Loucy (cell line): ENCODE measurements around the gene SLC26A9.

ENCODE experiments used
- H2AFZ ChIP-seq: fragments of 200-600 bp; sonication (generic); 2 replicates; pipeline ENCODE4 v1.6.0; 2016; ENCODE audit warnings: antibody characterized with exemption, mild to moderate bottlenecking, low read length, moderate library complexity
- H3F3A ChIP-seq: fragments of 200-600 bp; 2 replicates; pipeline ENCODE4 v1.6.0; 2016; ENCODE audit warnings: antibody characterized with exemption, low read depth, mild to moderate bottlenecking
- H3K27me3 ChIP-seq: fragments of 200-600 bp; sonication (generic); 2 replicates; pipeline ENCODE4 v1.6.1; 2014; ENCODE audit warnings: low read length, mild to moderate bottlenecking; ENCODE audit not compliant: insufficient read depth, poor library complexity, severe bottlenecking
- H3K36me3 ChIP-seq: fragments of 200-600 bp; sonication (generic); 2 replicates; pipeline ENCODE4 v1.6.1; 2016; ENCODE audit warnings: low read length; ENCODE audit not compliant: insufficient read depth
- H3K4me1 ChIP-seq: fragments of 200-600 bp; sonication (generic); 2 replicates; pipeline ENCODE4 v1.5.1; 2014; ENCODE audit warnings: low read length, mild to moderate bottlenecking; ENCODE audit not compliant: insufficient read depth, poor library complexity, severe bottlenecking
- H3K4me2 ChIP-seq: fragments of 200-600 bp; sonication (generic); 2 replicates; pipeline ENCODE4 v1.6.0; 2014; ENCODE audit warnings: antibody characterized with exemption, low read length, low read depth, mild to moderate bottlenecking; ENCODE audit not compliant: poor library complexity, severe bottlenecking
- H3K4me3 ChIP-seq: fragments of 200-600 bp; sonication (generic); 2 replicates; pipeline ENCODE4 v1.5.1; 2014; ENCODE audit warnings: low read length, mild to moderate bottlenecking, mixed read lengths; ENCODE audit not compliant: poor library complexity, severe bottlenecking
- H3K79me2 ChIP-seq: fragments of 200-600 bp; sonication (generic); 2 replicates; pipeline ENCODE4 v1.6.1; 2014; ENCODE audit warnings: low read length; ENCODE audit not compliant: insufficient read depth
- H3K9ac ChIP-seq: fragments of 200-600 bp; sonication (generic); 2 replicates; pipeline ENCODE4 v1.6.0; 2014; ENCODE audit warnings: mild to moderate bottlenecking, low read depth, low read length, moderate library complexity; ENCODE audit not compliant: poor library complexity, severe bottlenecking
- H3K9me2 ChIP-seq: fragments of 200-600 bp; sonication (generic); replicated peaks from 2 replicates; pipeline ENCODE4 v1.6.1; 2016; ENCODE audit warnings: low read depth, low read length, mixed read lengths
- H3K9me3 ChIP-seq: fragments of 200-600 bp; sonication (generic); 2 replicates; pipeline ENCODE4 v1.6.1; 2014; ENCODE audit warnings: mild to moderate bottlenecking, antibody characterized with exemption, low read length, low read depth; ENCODE audit not compliant: insufficient read depth
- H4K20me1 ChIP-seq: fragments of 200-600 bp; sonication (generic); 2 replicates; pipeline ENCODE4 v1.6.0; 2014; ENCODE audit warnings: antibody characterized with exemption, low read length, mild to moderate bottlenecking; ENCODE audit not compliant: insufficient read depth, poor library complexity, severe bottlenecking
- CTCF ChIP-seq: fragments of 200-600 bp; sonication (generic); conservative IDR thresholded peaks from 2 replicates; pipeline ENCODE4 v1.5.1; 2014; ENCODE audit warnings: mild to moderate bottlenecking, antibody characterized with exemption, low read length
- EZH2phosphoT487 ChIP-seq: fragments of 200-600 bp; IDR thresholded peaks from 2 replicates; pipeline ENCODE4 v1.6.1; 2018; ENCODE audit warnings: antibody characterized with exemption, mild to moderate bottlenecking, moderate library complexity, borderline replicate concordance

Gene SLC26A9

DNA sequence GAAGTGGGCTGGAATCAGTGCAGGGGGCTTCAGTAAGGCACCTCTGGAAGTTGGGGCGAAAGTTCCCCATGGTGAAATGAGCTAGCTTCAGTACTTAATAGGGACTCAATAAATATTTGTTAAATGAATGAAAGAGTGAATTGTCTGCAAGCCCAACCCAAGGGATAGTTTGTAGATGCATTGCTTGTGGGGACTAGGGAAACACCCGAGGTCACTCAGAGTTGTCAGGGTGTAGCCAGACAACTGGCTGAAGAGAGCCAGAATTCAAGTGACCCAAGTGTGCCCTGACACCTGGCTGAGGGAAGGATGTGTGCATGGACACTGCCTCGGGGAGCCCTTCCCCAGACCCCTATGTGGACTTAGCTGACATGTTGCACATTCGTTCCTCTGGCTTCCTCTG lies 1.3 kb upstream of the SLC26A9 start:
- Histone ChIP-seq H4K20me1 (no peaks in the 10 kb centered on the region), H3K4me3 (no peak overlapping the region), H3K9me3 (no peaks in the 10 kb centered on the region), H3F3A (no peaks in the 10 kb centered on the region), H3K9ac (no peak overlapping the region), H2AFZ (no peak overlapping the region), H3K79me2 (no peaks in the 10 kb centered on the region), H3K36me3 (no peaks in the 10 kb centered on the region), H3K4me1 (peaks cover 15% of the 10 kb centered on the region), H3K9me2 (no peaks in the 10 kb centered on the region), H3K4me2 (no peak overlapping the region), H3K27me3 (no peaks in the 10 kb centered on the region)
- TF ChIP-seq CTCF (no peak), EZH2phosphoT487 (no peak)

DNA sequence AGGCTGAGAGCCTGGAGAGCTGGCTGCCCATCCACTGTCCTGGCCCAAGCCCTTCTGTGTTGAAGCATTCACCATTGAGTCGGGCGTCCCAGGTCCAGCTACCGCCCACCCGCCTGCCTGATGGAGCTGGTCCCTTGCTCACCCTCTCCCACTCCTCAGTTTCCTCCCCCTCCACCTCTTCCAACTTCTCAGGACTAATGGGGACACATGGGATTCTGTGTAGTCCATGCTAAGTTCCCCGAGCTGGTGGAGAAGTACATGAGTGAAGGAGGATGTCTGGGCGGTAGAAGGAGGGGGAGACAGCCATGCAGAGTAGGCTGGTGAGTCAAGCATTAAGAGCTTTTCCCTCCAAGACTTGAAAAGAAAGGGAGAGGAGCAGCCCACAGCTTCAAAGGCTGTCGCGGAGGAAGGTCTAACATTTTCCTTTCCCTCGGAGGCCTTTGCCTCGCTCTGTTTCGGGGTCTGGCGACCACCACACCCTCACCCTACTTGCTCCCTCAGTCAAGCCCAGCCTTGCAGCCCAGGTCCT lies 561 bp downstream of the SLC26A9 start:
- no peak overlapping the region for H3K9ac ChIP-seq
- H3K27me3 ChIP-seq = no peaks in the 10 kb centered on the region
- H3F3A ChIP-seq = no peaks in the 10 kb centered on the region
- H3K36me3 ChIP-seq = no peaks in the 10 kb centered on the region
- peaks cover 16% of the 10 kb centered on the region for H3K4me1 ChIP-seq
- H3K9me2 ChIP-seq = no peaks in the 10 kb centered on the region
- H3K9me3 ChIP-seq = no peaks in the 10 kb centered on the region
- H4K20me1 ChIP-seq = no peaks in the 10 kb centered on the region
- H2AFZ ChIP-seq = no peak overlapping the region
- H3K4me2 ChIP-seq = no peak overlapping the region
- TF ChIP-seq EZH2phosphoT487 = no peak
- no peak for TF ChIP-seq CTCF
- no peaks in the 10 kb centered on the region for H3K79me2 ChIP-seq
- no peak overlapping the region for H3K4me3 ChIP-seq

DNA sequence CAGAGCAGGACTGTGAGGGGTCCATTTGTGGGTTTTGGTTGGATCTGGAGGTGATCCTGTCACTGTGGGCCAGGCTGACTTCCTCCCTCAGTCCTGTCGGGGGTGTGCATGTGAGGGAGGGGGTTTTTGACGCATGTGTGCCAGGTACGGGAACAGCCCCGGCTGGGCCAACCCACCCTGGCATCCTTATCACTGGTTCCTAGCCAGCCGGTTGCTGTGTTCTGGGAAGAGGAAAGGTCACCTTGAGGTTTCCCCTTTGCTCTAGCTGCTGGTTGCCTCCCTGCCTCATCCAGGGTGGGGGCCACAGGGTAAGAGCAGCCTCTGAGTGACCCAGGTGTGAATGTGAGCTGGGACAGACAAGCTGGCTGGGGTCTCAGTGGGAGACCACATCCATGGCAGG lies 2.5 kb downstream of the SLC26A9 start:
- H3K79me2 ChIP-seq = no peaks in the 10 kb centered on the region
- TF ChIP-seq CTCF (no peak), EZH2phosphoT487 (no peak)
- no peaks in the 10 kb centered on the region for H4K20me1 ChIP-seq
- H3K4me1 ChIP-seq = peaks cover 16% of the 10 kb centered on the region
- no peak overlapping the region for H2AFZ ChIP-seq
- no peak overlapping the region for H3K4me2 ChIP-seq
- H3K9ac ChIP-seq = no peak overlapping the region
- H3K9me3 ChIP-seq = no peaks in the 10 kb centered on the region
- H3F3A ChIP-seq = no peaks in the 10 kb centered on the region
- H3K4me3 ChIP-seq = no peak overlapping the region
- no peaks in the 10 kb centered on the region for H3K36me3 ChIP-seq
- no peaks in the 10 kb centered on the region for H3K9me2 ChIP-seq
- H3K27me3 ChIP-seq = no peaks in the 10 kb centered on the region
